ENCODE measurements around the gene CHST12.
"Not testable (repeated sequence)": the region's sequence is repeated elsewhere in the genome, so short reads cannot be mapped to it uniquely, and the experiment has no call there.

The CHST12 gene

GRCh38 chr7:2437537-2438148, 34.2 kb downstream of the CHST12 start:
- DNase-seq: no peak

GRCh38 chr7:2438186-2438585, 34.8 kb downstream of the CHST12 start:
- DNase-seq: no peak

GRCh38 chr7:2438775-2439174, 35.4 kb downstream of the CHST12 start:
- DNase-seq: no peak

- no peak for DNase-seq
These were observed 37.3 kb downstream of the CHST12 start for GRCh38 chr7:2440608-2441245.

GRCh38 chr7:2441430-2442058, 38.1 kb downstream of the CHST12 start:
- no peak for DNase-seq

GRCh38 chr7:2443491-2443890, 40.1 kb downstream of the CHST12 start:
- DNase-seq: no peak

- DNase-seq: no peak
These were observed 41.1 kb downstream of the CHST12 start for GRCh38 chr7:2444476-2444875.

GRCh38 chr7:2445047-2445446, 41.6 kb downstream of the CHST12 start:
- no peak for DNase-seq

- DNase-seq: no peak
These were observed 42.6 kb downstream of the CHST12 start for GRCh38 chr7:2445898-2446555.

- no peak for DNase-seq
These were observed 43.3 kb downstream of the CHST12 start for GRCh38 chr7:2446676-2447075.

- DNase-seq: no peak
These were observed 47.0 kb downstream of the CHST12 start for GRCh38 chr7:2450198-2451107.

GRCh38 chr7:2451171-2452073, 48.0 kb downstream of the CHST12 start:
- DNase-seq: peak; percentile 75 to 80

GRCh38 chr7:2452074-2452507, 48.7 kb downstream of the CHST12 start:
- DNase-seq: no peak

- DNase-seq: no peak
These were observed 49.3 kb downstream of the CHST12 start for GRCh38 chr7:2452643-2453270.

- DNase-seq: not testable (repeated sequence)
These were observed 50.4 kb downstream of the CHST12 start for GRCh38 chr7:2453849-2454248.

GRCh38 chr7:2459674-2460073, 56.3 kb downstream of the CHST12 start:
- no peak for DNase-seq

GRCh38 chr7:2460188-2460587, 56.8 kb downstream of the CHST12 start:
- DNase-seq: no peak

- no peak for DNase-seq
These were observed 57.2 kb downstream of the CHST12 start for GRCh38 chr7:2460641-2461040.

GRCh38 chr7:2461268-2462026, 58.0 kb downstream of the CHST12 start:
- no peak for DNase-seq

GRCh38 chr7:2462731-2463130, 59.3 kb downstream of the CHST12 start:
- no peak for DNase-seq
